ENCODE results near the gene FSTL4.

Gene FSTL4

DNA sequence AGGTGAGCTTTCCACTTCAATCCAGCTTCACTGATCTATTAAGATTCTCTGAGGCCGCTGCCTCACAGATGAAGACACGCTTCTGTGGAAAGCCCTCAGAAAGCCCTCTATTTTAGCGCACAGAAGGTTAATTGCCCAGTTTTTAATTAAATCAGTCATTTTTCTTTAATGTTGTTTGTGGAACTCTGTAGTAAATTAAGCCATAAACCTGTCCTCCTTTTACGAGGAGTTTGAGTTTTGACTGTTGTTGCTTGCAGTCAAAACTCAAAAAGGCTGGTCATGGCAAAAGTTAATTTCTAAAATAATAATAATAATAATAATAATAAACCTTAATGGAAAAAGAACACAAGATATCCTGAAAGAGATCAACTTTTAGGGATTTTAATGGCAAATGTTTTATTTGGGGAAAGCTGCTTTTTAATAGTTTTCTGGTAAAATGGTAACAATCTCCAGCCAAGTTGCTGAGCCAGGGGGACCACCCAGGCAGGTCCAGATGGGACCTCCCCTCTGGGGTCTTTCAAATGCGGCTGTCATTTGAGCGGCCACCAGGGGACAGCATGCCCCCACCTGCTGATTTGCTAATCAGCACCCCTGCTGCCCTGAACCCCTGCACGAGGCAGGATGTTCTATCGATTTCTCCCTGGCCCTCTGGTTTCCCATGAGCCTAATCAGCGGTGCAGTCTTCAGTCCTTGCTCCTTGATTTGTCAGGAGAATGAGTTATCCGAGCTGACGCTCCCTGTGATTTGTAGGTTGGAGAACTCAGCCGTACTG, 247.2 kb downstream of the FSTL4 start:
- DNase-seq (ENCODE audit: low spot score), result no peak

DNA sequence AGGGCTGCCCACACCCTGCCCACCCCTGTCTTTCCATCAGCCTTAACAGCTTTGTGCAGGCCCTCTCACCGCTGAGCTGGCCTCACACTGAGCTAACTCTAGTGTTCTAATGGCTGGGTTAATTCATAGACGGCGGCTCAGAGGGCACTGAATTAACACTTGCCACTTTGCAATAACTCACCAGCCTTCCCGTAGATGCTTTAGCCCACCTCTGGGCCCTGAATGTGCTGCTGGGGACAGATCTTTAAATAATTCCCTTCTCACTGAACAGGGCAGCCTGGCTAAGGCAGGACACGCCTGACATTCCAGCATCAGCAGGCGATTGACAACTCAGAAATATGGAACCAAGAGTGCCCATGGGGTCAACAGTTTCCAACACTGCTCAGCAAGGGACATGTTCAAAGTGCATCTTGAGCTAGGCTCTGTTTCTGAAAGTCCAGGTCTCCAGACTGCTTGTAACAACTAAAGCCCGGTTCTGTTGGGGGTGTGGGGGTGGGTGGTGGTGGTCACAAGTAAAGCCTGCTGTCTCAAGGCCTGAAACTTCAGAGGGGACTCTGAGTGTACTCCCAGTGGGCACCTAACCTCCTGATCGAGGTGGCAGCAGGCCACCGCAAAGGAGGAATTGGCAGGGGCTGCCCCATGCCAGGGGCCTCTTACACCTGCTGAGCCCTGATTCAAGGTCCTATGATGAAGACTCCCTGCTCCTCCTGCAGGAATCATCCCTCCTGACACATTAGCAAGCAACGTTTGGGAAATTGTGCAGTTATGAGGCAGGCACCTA, 248.3 kb downstream of the FSTL4 start:
- DNase-seq (ENCODE audit: low spot score), result no peak

DNA sequence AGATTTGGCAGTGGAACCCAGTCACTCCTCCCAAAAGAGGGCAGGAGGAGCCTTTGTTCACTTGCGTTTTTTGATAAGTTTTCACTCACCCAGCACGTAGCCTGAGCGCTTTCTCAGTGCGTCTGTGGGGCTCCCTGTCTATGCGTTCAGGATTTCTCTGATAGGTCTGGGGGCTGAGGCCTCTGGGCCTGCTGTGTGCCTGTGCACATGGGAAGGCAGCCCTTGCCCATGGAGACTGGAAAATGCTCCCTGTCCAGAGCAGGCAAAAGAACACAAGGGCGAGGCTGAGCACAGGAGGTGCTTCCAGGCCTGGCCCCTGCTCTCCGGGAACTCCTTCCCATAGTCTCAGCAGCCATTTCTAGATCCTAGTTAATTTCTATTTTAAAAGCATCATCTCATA, 249.9 kb downstream of the FSTL4 start:
- DNase-seq (ENCODE audit: low spot score), result no peak

DNA sequence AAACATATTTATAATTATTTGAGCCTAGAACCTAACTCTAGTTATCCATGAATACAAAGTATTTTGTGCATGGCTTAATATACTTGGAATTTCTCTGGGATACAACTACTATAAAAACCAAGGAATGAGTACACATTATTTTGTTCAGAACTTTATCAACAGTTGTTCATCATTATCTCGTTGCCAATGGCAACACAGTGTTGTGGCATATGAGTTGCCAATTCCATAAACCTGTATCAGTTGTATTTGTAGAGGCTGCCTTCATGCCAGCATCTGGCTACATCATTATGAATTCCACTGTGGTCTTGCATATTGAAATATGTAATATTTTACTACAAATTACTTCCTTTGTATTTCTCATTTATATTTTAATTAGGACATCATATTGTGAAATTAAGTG, 250.4 kb downstream of the FSTL4 start:
- no peak for DNase-seq (ENCODE audit: low spot score)

DNA sequence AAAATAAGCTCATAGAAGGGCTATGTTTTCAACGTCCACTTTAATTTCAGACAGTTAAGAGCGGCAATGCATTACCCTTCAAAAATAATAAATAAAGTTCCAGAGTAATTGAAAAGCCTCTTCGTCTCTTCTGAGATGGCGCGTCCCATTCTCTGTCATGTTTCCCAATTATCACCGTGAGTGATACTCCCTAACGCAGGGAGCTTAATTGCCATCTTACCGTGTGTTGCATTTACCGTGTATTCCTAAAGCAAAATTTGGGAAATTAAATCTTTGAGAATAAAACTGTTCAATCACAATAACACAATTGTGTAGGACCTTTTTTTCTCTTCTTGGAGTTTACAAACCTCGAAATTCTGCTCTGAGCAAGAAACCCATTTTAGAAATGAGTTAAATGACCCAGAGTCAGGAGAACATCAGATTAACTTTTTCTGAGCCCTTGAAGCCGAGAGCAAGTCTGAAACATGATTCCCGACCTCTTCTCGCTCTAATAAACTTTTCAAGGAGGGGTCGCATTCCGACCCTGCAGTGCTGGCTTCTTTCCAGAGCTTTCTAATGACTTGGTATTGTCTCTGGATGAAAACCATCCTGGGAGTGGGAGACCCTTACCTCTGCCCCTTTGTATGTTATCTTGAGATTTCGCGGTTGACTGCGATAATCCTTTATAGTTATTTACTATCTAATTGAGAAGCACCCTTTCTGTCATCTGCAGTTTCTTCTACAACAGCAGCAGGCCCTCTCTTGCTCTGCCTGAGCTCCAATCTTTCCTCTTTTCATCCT, 251.5 kb downstream of the FSTL4 start:
- no peak for DNase-seq (ENCODE audit: low spot score)

DNA sequence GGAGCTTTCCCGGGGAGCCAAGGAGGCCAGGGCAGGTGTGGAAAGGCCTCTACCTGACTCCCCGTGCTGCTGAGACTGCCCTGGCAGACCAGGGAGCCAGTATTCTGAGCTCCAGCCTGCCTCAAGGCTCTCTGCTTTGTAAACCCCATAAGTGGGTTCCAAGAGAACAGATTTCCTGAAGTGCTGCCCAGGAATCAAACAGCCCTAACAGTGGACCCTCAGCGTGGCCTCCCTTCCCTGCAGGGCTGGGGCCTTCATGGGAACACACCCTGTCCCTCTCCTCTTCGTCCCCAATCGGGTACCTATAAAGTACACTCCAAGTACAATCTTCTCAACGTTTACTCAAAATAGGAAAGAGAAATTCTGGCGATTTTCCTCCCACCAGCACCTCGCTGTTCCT, 252.5 kb downstream of the FSTL4 start:
- no peak for DNase-seq (ENCODE audit: low spot score)

DNA sequence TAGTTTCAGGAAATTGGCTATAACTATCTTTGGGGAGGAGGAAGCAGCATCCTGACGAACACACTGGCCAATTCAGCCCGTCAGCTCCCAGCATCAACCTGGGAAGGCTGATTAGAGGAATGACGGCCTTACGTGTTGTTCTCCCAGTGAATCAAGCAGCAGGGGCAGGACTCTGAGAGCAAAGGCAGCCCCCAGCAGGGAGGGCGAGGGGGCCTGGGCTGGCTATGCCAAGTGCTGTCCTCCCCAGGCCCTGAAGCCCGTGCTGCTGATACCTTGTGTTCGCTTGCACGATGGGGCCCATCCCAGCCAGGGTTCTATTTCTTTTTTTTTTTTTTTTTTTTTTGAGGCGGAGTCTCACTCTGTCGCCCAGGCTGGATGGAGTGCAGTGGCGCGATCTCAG, 254.1 kb downstream of the FSTL4 start:
- DNase-seq (ENCODE audit: low spot score), result no peak

DNA sequence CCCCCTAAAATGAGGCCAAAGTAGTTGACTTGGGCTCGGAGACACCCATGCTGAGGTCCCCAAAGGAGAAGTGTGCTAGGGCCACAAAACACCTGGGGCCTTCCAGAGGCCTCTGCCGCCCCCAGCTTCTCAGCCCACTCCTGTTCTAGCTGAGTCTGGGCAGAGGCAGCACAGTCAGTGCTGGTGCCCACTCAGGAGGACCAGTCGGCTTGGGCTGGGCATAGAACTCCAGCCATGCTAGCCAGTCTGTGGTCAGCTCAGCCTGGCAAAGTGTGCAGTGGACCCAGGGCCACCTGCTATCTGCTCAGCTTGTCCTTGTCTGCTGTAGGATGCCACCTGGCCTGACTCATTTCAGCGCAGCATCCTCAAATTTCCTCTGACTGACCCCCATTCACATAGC, 254.6 kb downstream of the FSTL4 start:
- DNase-seq (ENCODE audit: low spot score), result no peak

DNA sequence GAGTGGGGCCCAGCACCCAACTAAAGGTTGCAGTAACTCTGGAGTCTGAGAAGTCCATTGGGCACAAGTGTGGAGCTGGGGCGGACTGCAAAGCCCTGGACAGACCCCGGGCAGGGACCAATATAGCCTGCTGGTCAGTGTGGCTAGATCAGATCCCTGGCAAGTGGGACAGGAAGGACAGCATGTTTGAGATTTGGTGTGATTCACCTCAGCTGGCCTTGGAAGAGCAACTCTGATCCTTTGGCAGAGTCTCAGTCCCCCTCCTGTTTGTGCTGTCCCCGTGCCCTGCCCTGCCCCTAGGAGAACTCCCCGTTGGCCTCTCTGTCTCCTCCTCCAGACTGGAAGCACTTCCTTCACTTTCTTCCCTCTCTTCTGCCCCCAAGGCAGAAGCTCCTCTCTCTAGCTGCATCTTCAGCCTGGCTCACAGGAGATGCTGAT, 255.3 kb downstream of the FSTL4 start:
- no peak for DNase-seq (ENCODE audit: low spot score)

DNA sequence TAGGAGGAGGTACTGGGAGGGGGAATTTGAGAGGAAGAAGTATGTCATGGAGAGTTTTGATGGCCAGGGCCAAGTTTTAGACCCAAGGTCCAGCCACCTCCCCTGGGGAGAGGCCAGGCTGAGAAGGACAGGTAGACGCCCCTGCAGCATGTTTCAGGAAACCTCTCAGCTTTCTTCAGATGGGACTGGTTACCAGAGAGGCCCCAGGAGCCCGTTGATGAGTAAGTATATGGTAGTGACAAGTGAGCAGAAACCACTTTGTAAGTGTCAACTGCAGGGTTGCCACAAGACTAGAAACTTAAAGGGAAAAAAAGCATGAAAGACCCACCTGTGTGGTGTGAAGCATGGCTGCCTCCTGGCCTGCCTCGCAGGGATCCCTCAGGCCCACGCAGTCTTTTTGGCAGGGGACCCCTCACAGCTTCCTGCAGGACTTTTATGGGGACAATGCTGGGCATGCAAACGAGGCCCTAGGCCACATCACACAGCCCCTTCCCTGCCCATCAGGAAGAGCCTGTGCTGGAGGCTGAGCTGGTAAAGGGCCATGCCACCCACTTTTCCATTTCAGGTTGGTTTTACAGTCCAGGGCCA, 255.9 kb downstream of the FSTL4 start:
- DNase-seq (ENCODE audit: low spot score), result no peak

DNA sequence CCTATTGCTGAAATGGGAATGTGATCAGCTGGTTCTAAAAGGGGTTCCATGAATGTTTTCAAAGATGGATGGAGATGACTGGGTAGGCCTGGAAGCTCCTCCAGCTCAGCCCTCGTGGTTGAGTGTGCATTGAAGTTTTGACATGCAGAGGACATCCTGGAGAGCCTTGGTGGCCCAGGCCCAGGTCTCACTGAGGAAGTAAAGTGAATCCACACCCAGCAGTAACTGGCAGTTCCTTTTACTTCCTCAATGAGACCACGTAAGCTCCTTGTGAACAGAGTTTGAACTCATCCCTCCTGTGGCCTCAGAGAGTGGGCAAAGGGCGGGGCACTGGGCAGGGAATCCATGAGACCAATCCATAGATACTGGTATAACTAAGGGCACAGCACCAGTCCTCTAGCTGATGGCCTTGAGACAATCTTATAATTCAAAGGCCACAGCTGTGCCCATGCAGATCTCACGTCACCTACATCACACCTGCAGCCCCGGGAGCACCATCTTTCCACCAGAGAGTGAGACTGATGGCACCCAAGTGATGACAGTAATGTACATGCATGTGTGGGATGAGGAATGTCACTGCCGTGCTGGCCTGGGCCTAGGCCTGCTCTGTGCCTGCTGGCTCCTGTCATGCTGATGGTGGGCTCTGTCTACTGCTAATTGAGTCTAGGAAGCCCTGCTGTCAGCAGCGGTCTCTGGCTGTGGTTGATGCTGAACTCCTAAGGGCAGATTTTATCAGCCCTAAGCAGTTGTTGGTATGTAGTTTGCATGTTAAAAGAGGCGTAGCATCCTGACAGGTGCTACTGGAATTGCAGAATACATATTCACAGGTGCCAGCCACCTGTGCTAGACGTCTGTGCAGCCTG, 257.8 kb downstream of the FSTL4 start:
- no peak for DNase-seq (ENCODE audit: low spot score)

DNA sequence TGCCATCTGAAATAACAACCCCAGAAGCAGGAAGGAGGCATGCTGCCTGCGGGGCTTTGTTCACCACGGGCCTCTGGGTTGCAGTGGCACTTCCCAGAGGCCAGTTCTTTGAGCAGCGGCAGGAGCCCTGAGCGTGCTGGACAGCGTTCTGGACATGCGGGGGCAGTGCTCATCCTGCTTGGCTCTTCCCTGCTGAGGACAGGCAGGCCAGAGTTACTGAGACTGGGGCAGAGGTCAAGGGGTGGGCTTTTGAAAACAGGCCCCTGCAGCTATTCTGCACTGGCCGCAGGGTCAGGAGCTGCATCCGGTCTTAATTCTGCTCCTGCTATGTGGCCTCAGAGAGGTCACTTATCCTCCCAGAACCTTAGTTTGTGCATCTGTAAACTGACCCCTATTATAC, 258.6 kb downstream of the FSTL4 start:
- no peak for DNase-seq (ENCODE audit: low spot score)

DNA sequence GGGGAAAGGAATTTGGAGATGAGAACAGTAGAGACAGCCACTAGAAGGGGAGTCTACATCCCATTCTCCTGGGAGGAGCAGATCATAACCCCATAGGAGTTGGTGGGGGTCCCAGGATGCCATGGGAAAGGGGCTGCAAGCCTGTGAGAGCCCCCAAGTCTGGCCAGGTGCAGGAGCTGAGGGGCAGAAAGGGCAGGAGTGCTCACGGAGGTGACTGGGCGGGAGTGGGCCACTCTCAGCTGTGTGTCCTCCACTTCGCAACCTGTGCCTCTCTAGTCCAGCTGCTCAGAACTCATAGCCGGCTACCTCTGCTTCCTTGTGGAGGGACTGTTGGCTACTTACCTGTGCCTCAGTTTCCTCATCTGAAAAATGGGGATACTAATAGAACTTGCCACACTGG, 263.9 kb downstream of the FSTL4 start:
- no peak for DNase-seq (ENCODE audit: low spot score)

DNA sequence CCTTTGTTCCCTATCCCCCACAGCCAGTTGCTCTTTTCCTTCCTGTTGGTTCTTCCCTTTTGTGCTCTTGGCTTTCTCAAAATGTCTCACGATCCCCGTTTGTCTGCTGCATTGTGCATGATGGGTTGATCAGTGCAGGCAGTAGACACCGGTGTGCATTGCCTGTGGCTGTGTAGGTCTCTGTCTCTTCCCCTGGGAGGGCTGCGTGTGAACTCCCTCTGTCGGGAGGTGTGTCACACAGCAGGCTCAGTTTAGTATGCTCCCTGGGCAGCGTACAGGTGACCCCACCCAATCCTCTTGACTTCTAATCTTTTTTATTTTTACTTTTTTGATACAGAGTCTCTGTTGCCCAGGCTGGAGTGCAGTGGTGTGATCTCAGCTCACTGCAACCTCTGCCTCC, 265.3 kb downstream of the FSTL4 start:
- peak; percentile 64 for DNase-seq (ENCODE audit: low spot score)

DNA sequence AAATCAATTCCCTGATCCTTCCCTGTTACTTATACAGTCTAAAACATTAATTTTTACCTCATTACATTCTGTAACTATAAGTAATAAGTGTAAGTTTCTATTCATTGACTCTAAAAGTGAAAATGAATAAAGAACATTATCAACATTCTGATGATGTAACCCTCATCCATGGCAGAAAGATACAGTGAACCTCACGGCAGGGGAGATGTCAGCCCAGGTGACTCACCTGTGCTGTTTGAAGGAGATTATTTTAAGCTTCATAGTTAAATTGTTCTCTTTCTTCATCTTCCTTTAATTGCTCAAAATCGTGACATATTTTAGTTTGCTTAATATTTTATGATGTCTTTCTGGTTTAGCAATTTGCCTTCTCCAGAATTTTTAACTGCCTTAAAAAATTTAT, 268.1 kb downstream of the FSTL4 start:
- peak; percentile 33 for DNase-seq (ENCODE audit: low spot score)

DNA sequence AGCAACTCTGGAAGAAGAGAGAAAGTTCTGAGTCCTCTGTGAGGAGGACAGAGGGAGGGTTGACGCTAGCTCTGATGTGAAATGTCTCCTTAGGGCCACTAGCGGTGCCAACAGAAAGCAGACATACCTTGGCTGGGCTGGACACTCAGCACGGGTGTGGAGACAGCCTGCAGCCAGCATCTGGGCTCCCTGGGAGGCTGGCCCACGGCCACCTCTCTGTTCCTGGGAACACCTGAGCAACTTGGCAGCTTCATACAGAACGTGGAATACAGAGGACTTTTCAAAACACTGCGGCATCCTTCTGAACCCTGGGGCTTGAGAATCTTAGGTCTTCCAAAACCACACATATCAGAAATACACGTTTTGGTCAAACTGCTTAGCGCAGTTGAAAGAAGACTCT, 269.1 kb downstream of the FSTL4 start:
- no peak for DNase-seq (ENCODE audit: low spot score)

DNA sequence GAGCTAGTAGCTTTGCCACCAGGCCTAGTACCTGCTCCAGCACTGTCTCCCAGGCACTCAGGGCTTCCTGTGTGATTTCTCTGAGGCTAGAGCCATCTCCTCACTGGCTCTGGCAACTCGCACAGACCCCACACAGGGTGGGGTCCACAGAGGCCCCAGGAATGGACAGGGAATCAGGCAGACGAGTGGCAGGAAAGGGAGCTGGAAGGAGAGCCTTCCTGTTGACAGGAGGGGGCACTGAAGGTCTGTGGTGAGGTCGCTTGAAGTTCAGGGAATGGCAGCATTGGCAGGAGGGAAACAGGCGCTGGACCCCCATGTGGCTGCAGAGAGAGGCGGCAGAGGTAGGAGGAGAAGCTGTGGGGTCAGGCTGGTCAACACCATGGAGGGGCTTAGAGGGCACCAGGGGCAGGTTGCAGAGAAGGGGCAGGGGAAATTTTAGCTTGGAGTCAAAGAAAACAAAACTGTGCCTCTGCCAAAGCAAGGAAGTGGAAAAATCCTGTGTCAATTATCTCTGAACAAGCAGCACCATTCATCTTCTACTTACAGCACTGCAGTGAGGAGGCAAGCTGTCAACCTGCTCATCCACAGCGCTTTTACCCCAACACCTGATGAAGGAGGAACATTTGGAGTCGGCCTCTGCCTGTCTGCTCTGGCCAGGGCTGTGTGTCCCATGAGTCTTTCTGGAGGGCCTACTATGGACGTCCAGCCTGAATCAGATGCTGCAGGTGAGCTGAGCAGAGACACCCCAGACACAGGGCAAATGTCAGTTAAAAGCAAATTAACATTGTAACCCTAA, 270.2 kb downstream of the FSTL4 start:
- DNase-seq (ENCODE audit: low spot score), result no peak

DNA sequence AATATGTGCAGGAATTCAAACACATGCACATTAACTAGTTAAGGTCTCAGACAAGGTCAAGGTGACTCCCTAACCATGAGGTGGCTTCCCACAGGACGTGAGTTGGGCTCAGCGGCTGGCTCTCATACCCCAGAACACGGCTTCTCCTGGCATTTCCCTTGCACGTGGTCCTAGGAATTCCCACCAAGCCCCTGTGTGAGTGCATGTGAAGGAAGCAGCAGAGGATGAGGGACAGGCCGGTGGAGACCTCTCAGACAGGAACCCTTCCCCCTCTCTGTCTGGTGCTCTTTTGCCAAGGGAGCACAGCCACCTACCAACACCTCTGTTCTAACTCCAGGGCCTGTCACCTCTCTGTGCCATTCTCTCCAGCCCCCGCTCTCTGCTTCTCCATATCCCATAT, 271.0 kb downstream of the FSTL4 start:
- DNase-seq (ENCODE audit: low spot score), result peak; percentile 24

DNA sequence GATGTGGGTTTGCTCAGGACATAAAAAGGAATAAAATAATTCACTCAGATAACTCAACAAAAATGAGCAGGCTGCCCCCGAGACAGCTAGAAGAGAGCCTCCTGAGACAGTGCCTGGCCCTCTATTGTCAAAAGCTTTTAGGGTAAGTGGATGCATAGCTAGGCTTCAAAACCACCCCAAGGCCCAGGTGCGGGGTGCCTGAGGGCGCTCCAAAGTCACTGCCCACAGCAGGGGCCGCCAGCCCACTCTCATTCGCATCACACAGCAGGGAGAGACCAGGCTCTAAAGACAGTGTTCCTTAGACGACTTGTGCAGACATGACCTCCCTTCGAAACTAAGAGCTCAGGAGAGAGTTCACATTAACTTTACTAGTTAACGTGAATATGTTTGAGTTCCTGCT, 271.5 kb downstream of the FSTL4 start:
- DNase-seq (ENCODE audit: low spot score), result no peak

DNA sequence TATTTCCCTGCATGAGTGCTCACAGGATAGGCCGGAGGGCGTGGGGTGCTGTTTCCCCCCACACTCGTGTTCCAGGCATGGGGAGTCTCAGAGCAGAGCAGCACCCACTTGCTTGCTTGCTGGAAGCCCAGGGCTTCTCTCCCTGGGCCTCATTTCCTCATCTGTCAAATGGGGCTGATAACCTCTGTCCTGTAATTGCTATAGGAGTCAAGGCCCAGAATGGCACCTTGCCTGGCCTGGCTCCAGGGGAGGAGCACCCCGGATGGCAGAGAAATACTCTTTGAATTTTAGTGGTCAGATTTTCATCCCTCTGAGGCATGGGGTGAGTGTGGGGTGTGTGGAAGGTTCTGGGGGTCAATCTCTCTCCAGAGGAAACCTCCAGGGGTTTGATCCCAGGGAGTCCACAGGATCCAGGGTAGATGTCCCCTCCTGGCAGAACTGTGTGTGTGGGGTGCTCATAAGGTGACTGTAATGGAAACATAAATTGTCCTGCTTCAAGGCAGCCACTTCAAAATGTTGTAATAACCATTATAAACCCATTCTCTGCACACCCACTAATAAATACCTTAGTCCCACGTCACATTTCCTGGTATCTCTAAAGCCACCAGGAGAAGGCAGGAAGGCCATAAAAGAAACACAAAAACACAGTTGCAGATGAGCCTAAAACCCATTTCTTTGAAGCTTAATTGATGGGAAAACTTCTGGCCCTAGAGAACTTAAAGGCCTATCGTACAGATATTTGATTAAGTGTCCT, 272.2 kb downstream of the FSTL4 start:
- DNase-seq (ENCODE audit: low spot score), result peak; percentile 91
